ENCODE results near the gene ADAT1.
A peak's percentile ranks its signal among the peaks of the same experiment; 100 is the strongest.

The ADAT1 gene

DNA sequence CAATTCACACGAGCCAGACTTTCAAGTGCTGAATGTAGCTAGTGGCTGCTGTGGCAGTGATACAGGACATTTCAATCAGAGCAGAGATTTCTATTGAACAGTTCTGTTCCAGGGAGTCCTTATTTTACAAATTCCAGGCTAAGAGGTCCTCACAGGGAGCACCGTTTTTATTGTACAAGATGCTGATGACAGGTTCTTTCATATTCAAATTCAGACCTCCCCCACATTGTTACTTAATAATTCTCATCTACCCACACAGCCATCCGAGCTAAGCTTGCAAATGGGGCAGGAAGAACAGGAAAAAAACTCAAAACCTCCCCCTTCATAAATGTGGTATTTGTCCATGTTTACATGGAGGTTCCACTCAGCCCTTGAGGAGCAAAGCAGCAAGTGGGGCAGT is 47.1 kb downstream of the ADAT1 start:
- no peak for DNase-seq

DNA sequence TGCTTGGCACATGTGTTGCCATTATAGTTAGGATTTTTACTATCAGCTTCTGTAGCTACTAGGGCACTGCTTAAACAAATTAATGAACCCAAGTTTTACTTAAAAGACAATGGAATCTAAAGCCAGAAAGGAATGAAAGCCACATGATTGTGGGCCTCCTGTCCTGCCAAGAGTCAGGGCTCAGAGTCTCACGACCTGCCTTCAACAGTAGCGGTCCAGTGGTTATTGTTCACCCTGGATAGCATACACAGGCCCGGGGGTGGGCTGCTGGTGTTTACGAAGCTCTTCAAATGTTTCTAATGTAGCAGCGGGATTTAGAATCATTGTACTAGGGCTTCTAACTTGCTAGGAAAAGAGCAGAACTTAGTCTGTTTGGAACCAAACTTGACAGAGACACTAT is 49.1 kb downstream of the ADAT1 start:
- no peak for DNase-seq

DNA sequence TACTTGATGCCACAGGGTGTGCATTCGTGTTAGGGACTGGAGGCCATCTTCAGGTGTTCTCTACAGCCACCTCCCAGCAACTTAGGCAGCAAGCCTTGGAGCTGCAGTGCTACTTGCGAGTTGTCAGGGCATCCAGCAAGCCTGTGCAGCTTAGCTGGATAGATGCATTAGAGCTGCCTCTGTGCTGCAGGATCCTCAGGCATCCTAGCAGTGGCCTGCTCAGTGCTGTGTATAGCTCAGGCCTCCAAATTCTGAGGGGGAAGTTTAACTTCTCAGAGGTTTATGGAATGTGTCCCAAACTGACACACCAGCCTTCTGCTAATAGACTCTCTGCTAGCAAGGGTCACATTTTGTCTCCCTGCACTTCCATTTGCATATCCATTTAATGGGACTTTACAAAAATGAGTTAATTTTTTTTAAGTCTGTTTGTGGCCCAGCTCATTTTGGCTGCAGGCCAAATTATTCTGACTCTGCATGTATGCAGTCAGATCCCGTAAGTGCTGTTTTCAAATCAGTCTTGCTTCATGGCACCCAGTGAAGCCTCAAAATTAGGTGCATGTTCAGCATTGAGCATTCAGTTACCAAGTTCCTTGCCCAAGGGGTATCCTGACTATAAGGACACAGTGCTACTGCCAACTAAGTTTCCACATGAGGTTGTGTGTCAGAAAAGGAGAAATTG is 50.1 kb downstream of the ADAT1 start:
- no peak for DNase-seq

DNA sequence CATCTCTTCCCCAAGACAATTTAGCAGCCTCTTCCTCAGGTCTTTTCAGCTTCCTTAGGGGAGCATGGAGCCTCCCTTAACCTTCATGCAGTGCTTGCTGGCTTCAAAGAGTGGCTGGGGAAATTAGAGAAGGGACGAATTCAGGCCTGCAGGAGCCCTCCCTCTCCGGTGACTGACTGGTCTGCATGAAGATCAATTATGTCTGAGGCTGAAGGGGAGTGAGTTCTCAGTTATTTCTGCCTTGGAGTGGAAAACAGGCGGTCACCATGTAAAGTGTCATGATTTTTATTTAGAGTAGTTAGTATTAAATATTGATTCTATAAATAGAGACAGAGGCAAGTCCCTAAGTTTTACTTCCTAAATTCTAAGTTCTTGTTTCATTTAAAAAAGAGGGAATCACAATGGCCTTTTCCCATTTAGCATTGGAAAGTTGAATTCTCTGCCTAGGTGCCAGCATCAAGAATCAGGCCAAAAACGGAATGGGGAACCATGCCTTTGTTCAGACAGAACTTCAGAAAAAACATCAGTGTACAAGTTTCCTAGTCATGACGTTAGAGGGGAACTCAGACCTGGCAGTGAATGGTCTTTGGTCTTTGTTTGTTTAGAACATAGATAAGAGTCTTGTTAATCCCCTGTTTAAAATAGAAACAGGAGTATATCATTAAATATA is 52.5 kb downstream of the ADAT1 start:
- no peak for DNase-seq

DNA sequence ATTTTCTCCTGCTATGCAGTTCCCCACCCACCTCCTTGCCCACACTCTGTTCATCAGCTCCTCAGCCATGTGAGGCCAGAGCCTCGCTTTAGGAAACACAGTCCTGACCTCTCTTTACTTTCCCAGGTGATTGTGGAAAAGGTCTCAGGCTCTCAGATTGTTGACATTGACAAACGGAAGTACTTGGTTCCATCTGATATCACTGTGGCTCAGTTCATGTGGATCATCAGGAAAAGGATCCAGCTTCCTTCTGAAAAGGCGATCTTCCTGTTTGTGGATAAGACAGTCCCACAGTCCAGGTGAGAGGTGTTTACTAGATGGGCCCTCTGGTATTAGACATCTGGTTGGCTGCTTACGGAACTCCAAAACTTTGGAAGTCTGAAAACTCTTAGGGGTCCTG is 55.2 kb downstream of the ADAT1 start:
- no peak for DNase-seq

DNA sequence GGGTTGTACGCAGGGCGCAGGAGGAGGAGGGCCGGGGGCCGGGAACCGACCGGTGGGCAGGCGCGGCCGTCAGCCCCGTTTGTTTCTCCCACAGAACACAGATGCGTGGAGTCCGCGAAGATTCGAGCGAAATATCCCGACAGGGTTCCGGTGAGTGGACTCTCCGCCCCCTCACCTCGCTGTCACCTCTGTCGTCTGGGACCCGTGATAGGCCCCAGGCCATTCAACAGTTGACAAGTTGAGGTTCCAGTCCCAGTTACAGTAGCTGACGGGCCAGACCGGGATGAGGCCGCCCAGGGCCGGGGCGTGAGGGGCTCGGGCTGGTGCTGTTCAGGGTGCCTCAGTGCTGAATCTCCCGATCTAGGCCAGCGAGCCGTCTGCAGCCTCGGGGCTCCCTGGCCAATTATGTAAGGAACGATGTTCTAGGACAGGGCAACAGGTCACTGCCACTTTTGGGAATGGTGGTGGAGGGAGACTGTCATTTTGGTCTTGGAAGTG is 56.3 kb downstream of the ADAT1 start:
- no peak for DNase-seq

DNA sequence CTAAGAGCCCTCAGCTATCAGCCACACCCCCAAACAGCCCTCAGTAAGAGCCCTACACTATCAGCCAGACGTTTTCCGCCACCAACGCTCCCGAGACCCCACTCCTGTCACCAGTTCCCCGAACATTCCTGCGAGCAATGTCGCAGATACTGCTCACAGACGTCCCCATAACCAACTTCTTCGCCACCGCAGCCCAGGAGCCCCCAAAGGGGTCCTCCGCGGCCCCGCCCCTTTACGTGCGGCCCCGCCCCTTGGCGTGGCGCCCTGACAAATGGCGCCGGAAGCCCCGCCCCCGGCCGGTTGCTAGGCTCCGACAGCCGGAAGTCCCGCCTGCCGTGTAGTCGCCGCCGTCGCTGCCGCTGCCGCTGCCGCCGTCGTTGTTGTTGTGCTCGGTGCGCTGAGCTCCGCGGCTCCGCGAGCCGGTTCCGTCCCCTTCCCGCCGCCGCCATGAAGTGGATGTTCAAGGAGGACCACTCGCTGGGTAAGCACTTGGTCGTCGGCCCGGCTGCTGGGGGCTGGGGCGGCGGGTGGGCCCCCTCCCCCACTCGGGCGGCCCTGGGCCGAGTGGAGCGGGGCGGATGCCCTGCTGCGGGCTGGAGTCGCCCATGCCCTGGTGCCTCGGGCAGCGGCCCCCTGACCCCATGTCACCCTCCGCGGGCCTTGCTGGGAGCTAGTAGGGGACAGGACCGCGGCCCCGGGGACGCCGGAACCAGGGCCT is 56.9 kb downstream of the ADAT1 start, which contains the start of gene GABARAPL2:
Gene GABARAPL2 (plus strand): TSS at position 340 of the 718 bp plus-strand sequence. CDS start 108 bp downstream, at position 448.
- peak; percentile 70 for DNase-seq

DNA sequence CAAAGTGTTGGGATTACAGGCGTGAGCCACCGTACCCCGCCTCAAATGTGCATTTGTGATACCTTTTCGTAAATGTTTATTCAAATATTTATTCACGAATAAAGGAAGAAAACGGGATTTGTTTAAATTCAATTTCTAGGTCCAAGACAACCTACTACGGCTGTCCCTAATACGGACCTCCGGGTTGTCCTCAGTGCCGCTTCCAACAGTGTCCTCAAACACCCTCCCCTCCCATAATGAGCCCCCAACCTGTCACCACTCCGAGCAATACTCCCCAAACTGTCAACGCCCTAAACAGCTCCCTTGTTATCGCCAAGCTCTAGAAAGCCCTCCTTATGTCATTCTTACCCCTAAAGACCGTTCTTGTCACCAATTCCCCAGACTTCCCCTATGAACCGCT is 57.4 kb downstream of the ADAT1 start:
- DNase-seq, result no peak

DNA sequence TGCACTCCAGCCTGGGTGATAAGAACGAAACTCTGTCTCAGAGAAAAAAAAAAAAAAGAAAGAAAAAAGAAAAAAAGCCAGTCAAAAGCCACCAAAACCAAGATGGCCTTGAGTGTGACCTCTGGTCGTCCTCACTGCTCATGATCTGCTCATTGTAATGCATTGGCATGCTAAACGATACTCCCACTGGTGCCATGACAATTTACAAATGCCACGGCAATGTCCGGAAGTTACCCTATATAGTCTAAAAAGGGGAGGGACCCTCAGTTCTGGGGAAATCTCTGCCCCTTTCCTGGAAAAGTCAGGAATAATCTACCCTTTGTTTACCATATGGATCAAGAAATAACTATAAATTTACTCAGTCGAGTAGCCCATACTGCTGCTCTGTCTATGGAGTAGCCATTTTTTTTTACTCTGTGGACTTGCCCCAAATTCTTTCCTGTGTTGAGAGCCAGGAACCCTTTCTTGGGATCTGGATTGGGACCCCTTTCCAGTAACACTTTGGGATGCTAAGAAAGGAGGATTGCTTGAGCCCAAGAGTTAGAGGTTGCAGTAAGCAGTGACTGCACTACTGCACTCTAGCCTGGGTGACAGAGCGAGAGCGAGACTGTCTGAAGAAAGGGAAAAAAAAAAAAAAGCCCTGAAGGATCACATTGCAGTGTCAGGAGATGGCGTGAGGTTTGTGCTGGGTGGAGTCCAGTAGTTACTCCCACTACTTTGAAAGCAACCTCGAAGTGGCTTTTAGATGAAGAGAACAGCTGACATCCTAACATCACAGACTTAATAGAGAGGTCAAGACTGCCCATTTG is 63.3 kb downstream of the ADAT1 start:
- peak; percentile 26 for DNase-seq

DNA sequence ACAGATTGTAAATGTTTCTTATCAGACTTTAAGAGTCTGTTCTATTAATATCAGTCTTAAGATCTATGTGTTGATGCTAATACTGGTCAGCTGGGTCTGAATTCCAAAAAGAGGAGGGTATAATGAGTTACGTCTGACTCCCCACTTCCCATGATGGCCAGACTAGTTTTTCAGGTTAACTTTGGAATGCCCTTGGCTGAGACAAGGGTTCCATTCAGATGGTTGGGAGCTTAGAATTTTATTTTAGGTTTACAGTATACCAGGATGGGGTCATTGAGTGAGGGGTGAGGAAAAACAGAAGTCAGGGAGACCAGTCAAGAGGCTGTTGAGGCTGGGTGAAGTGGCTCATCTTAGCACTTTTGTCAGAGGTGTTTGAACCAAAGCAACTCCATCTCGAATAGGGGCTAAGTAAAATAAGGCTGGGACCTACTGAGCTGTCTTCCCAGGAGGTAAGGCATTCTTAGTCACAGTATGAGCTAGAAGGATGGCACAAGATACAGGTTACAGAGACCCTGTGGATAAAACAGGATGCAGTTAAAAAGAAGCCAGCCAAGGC is 64.2 kb downstream of the ADAT1 start:
- no peak for DNase-seq

DNA sequence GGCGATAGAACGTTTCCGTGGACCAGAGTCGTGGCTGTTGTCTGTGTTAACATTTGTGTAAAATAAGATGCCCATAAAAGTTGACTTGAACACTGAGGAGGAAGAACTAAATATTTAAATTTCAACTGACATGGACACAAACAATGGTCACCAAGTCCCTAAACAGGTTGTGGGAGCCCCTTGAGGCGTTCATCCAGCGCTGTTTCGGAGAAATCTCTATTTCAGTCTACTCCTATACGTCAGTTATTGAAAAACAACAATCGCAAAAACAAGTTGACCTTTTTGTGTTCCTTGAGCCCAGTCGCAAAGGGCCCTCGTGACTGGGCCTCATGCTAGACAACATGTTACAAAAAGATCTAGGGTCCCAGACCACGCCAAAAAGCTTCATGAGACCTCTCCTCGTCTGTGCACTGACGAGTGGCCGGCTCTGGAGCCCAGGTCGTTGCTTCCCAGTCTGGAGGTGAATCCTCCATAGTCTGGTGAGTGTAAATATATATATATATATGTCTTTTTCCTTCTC is 66.6 kb downstream of the ADAT1 start:
- DNase-seq, result no peak

DNA sequence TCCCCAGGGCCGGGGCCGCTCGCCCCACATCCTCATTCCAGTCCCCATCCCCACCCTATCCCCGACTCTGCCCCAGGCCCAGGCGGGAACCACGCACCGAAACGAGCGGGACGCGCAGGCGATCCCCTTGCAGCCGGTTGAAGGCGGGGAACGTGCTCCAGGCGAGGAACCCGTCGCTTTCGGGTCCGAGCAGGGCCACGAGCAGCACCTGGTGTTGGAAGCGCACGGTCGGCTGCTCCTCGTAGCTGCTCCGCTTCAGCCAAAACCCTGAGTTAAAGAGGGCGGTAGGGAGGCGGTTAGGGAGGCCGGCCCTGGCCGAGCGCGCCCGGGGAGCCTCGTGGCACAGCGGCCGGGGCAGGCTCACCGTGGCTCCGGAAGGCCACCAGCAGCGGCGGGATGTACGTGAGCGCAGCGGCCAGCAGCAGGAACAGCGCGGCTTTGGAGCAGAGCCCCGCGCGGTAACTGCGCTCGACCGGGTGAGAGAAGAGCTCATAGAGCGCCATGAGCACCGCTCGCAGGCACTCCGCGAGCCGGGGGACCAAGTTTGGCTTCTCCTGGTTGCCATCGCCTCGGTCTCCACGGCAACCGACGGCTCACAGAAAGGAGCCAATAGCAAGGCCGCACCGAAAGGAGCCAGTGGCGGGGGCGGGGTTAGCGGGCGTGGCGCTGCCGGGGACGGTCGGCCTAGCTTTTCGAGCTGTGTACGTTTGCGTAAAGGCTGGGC is 67.2 kb downstream of the ADAT1 start, which contains the start of gene TMEM231:
Gene TMEM231 (minus strand): TSS at position 546 of the 724 bp plus-strand sequence. CDS start 43 bp downstream, at position 503.
- DNase-seq, result peak; percentile 94

DNA sequence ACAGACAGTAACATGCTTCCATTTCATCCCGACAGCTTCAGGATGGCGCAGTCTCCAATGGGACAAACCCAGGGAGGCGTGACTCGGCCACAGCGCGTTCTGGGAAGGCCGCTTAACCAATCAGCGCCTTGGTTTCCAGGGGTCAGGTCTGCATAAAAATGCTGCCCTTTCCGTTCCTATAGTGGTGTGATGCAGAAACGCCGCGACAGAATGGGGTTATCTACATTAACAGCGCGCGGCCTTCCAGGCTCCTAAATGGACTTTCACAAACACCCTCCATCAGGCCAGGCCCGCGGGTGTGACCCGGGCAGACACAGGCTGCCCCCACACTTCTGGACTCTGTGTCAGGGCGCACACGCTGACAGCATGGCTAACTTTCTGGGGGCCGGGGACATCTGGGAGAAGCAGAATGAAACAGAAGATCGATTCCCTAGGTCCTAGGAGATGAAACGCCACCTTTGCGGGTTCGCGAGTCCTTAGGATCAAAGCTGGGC is 67.8 kb downstream of the ADAT1 start:
- DNase-seq, result peak; percentile 94

DNA sequence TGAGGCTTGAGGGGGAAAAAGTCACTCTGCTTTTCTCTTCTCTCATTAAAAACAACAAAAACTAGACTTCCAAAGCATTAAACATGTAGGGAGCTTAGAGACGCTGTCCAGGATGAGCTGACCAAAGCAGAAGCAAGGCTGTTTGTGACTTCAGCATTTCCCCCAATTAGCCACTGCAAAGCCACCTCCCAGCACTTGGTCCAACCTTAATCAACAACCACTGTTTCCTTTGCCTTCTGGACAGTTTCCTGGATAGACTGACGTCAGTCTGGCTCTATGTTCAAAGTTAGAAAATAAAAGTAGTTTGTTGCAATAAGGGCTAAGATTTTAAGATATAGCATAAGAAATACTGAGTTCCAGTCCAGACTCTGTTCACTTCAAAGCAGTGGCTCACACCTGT is 70.1 kb downstream of the ADAT1 start:
- DNase-seq, result no peak

DNA sequence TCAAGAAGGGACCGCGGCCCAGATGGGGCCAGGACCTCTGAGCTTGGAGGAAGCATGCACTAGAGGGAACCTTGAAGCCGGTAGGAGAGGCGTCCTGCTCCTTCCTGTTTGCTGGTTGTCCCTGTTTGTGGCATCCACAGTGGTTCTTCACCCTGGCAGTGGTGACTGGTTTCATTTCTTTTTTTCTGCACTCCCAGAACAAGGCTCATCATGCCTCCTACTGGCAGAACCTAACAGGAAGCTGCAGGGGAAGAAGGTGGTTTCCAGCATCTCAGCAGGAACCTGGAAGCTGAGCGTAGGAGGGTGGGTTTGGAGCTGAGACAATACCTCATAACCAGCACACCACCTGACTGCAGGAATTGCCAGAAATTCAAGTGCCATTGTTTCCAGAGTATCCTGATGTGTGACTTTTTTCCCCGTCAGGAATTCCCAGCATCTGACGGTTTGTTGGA is 72.8 kb downstream of the ADAT1 start:
- DNase-seq, result no peak
